Germinal center (tissue), 1 donor: ENCODE results near the gene PDLIM7.

ENCODE experiments used
- DNase-seq: peaks from one replicate; pipeline ENCODE4 v3.0.0; 2012; ENCODE audit warnings: mixed read lengths, low spot score

The PDLIM7 gene

GRCh38 chr5:177524539-177524900 is 27.1 kb upstream of the PDLIM7 start:
- DNase-seq = no peak

GRCh38 chr5:177523711-177524538 is 26.5 kb upstream of the PDLIM7 start:
- DNase-seq = no peak

- no peak for DNase-seq
Measured at GRCh38 chr5:177520916-177521513, 23.6 kb upstream of the PDLIM7 start.

- no peak for DNase-seq
Measured at GRCh38 chr5:177520271-177520670, 22.9 kb upstream of the PDLIM7 start.

GRCh38 chr5:177519463-177520235 is 22.2 kb upstream of the PDLIM7 start:
- no peak for DNase-seq

- DNase-seq = peak; percentile 96
Measured at GRCh38 chr5:177516601-177517568, 19.5 kb upstream of the PDLIM7 start, which contains the start of gene DDX41. TSS of gene DDX41 (minus strand) at chr5:177516961. CDS start at chr5:177516945, 16 bp downstream.

- DNase-seq = no peak
Measured at GRCh38 chr5:177515580-177515979, 18.2 kb upstream of the PDLIM7 start.

- DNase-seq = no peak
Measured at GRCh38 chr5:177514541-177514940, 17.1 kb upstream of the PDLIM7 start.

- DNase-seq = no peak
Measured at GRCh38 chr5:177513500-177513899, 16.1 kb upstream of the PDLIM7 start.

- no peak for DNase-seq
Measured at GRCh38 chr5:177512736-177513380, 15.5 kb upstream of the PDLIM7 start.

GRCh38 chr5:177511796-177512675 is 14.6 kb upstream of the PDLIM7 start:
- DNase-seq = no peak

- DNase-seq = no peak
Measured at GRCh38 chr5:177511181-177511580, 13.8 kb upstream of the PDLIM7 start.

- DNase-seq = peak; percentile 59
Measured at GRCh38 chr5:177510567-177511053, 13.2 kb upstream of the PDLIM7 start.

- DNase-seq = peak; percentile 64
Measured at GRCh38 chr5:177509991-177510566, 12.7 kb upstream of the PDLIM7 start.

GRCh38 chr5:177509381-177509951 is 12.1 kb upstream of the PDLIM7 start, which contains the start of gene DOK3:
TSS of gene DOK3 (minus strand) at chr5:177509826. CDS start at chr5:177509540, 286 bp downstream.
- DNase-seq = peak; percentile 47

- peak; percentile 57 for DNase-seq
Measured at GRCh38 chr5:177508837-177509236, 11.4 kb upstream of the PDLIM7 start.

- DNase-seq = no peak
Measured at GRCh38 chr5:177508221-177508611, 10.8 kb upstream of the PDLIM7 start.

GRCh38 chr5:177507596-177508220 is 10.3 kb upstream of the PDLIM7 start:
- DNase-seq = no peak

- no peak for DNase-seq
Measured at GRCh38 chr5:177507165-177507564, 9.8 kb upstream of the PDLIM7 start.
